A204.1 (cell line): ENCODE results near the gene GLTP.

Experiments used
- FAIRE-seq: peaks from 2 replicates; lab custom pipeline; 2012; peaks lifted over from hg19 to GRCh38; lab: Jason Lieb, UNC

The GLTP gene

DNA sequence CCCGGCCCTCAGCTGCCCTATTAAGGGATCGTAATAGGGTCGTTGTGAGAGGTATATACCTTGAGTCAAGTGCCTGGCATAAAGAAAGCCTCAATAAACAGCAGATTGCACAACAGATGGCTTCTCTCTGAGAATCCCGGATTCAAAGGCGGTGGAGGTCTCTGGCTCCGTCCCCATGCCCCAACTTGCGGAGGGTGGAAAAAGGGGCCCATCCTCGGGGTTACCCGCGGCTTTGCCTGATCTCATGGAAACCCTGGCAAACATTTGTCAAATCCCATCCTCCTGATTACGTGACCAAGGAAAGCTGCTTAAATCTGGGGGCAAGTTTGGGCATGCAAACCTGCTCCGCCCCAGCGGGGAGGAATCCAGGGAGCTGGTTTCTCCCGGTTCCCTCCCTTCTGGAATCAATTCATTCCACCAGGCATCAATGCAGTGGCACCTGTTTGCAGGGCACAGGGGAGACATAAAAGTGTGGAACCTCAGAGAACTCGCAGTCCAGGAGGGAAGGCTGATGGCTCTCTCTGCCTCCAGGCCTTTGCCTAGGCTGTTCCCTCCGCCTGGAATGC, 59.4 kb downstream of the GLTP start:
- FAIRE-seq, result no peak

DNA sequence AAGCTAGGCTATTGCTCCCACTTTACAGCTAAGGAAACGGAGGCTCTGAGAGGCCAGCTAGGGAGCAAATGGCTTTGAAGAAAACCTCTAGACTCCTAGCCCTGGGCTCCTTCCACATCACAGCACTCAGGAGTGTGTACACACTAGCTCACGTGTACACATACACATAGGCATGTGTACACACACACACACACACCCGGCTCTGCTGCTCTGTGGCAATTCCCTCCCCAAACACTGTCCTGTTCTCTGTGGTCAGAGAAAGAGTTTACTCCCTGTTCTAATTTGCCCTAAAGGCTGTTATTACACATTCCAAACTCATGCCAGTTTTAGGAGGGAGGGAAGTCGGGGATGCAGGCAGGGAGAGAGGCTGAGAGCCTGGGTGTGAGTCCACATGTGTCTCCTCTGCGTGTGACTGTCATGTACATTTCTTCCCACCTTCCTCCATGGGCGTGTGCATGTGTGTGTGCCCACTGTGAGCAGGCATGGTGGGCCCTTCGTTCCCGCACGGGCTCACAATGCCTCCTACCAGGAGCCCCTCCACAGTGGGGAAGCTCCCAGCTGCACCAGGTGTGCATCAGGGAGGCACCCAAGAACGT, 61.3 kb downstream of the GLTP start:
- no peak for FAIRE-seq

DNA sequence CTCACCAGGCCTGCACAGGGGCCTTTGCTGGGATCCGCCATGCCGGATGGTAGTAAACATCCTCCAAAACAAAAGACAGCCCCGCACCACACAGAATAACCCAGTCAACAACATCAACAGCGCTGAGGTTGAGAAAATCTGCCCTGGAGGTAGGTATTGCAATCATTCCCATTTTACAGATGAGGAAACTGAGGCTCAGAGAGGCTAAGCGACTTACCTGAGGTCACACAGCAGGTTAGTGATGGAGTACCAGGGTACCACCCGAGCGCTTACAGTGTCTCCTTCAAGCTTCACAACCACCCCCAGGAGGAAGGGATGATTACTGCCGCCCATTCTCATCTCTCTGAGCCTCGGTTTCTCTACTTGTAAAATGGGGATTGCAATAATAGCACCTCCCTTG, 62.1 kb downstream of the GLTP start:
- no peak for FAIRE-seq

DNA sequence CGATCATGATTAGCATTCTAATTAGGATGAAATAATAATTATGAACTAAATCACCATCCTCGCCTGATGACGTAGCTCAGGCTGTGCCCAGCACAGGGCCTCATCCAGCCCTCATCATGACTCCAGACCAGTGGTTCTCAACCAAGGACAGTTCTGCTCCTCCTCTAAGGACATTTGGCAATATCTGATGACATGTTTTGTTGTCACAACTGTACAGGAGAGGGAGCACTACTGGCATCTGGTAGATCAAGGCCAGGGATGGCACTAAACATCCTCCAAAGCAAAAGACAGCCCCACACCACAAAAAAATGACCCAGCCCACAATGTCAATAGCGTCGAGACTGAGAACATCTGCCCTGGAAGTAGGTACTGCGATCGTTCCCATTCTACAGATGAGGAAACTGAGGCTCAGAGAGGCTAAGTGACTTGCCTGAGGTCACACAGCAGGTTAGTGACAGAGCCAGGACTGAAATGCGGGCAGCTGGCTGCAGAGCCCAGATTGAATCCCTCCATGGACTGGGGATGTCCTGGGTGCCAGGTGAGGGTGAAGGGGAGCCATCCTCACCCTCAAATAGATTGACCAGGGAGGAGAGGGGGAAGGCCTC, 62.6 kb downstream of the GLTP start:
- no peak for FAIRE-seq

DNA sequence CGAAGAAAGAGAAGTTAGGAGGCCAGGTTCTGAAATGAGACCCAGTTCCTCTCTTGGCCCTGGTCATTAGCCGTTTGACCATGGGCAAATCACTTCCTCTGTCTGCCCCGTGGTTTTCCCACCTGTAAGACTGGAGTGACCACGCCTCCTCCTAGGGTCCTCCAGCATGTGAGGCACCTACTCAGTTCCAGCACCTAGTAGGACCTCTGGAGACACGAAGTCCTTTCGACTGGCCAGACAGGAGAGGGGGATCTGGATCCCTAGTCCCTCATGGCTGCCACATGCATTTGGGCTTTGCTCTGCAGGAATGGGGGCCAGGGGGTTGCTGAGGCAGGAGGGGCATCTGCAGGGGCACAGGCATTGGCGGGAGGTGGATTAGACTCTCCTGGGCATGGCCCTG, 63.5 kb downstream of the GLTP start:
- FAIRE-seq, result no peak

DNA sequence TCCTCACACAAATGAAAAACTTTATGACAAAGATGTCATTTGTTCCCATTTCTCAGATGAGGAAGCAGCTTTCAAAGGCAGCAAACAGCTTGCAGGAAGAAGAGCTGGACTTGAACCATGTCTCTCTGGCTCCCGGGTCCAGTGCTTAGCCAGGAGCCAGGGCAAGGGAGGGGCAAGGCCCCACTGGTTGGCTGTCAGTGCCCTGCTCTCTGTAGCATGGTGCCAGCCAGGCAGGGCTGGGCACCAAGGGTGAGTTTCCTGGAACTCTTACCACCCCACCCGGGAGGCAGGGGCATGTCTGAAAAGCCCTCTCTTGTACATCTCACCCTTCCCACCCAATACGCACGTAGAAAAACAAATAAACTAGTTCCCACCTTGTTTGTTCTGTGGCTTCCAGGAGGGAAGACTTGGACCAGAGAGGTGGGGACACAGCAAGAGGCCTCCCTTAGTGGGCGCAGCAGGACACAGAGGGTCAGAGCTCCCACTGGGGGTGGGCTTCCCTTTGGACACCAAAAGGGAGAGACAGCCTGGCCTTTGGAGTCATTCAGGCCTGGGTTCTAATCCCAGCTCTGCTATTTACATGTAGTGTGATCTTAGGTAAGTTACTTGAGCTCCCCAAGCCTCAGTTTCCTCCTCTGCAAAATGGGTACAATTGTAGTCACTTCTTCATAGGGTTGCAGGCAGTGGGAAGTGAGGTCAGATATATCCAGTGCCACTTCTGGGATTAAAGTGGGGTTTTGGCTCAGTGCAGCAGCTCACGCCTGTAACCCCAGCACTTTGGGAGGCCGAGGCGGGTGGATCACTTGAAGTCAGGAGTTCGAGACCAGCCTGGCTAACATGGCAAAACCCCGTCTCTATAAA, 64.4 kb downstream of the GLTP start:
- FAIRE-seq, result no peak

DNA sequence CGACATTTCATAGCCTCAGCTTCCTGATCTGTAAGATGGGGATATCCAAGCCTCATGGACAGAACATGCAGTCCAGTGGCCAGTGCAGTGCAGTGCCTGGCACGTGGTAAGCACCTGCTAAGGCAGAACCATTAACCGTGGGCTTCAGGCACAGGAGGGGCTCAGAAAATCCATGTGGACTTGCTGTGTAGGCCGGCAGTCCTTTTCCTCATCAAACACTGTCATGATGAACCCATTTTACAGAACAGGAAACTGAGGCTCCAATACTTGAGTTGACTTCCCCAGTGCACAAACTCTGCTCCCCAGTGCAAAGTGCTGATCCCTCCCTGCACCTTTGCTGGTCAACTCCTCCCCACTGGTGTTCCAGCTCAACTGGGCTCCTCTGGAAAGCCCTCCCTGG, 65.1 kb downstream of the GLTP start:
- no peak for FAIRE-seq

DNA sequence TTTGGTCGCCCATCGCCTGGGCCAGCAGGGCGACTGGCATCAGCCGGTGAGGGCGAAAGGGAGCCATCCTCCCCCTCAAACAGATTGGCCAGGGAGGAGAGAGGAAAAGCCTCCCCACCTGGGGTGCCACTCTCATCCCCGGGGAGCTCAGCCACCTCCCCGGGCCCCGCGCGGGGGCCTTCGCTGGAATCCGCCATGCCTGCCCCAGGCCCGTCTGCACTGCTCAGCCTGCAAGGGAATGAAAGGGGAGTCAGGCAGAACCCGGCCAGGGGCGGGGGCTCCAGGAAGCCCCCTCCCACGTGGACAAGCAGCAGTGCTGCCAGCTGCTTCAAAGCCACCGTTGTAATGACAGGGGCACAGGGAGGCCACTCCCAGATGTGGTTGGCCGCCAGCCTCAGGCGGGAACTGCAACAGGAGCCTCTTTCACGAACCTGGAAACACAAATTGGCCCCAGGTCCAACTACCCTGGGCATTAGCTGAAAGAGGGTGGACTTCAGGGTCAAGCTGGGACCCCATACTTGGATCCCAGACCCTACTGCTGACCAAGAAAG, 65.7 kb downstream of the GLTP start:
- no peak for FAIRE-seq

DNA sequence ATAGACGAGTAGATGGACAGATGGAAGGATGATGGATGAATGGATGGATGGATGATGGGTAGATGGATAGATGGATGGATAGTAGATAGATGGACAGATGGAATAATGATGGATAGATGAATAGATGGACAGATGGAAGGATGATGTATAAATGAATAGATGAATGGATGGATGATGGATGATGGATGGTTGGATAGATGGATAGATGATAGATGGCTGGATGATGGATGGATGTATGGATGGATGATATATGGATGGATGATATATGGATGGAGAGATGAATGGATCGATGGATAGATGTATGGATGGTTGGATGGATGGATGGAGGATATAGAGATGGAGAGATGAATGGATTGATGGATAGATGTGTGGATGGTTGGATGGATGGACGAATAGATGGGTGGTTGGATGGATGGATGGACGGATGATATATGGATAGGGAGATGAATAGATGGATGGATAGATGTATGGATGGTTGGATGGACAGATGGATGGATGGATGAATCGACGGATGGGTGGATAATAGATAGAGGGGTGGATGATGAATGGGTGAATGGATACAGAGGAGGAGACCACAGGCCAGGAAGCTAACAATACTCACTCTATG, 66.4 kb downstream of the GLTP start:
- FAIRE-seq, result no peak

DNA sequence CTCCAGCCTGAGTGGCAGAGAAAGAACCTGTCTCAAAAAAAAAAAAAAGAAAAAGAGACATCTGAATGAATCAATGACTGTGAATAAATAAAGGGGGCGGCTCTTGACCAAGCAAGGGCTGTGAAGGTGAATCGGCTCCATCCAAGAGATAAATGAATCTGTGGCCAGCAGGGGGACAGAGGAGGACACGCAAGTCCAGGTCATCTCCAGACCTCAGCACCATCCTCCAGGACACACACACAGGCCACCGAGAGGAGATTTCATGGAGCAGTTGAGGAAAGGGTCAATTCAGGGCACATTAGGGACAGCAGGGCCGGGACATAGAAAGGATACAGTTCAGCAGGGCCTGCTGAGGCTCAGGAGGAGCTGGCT, 68.7 kb downstream of the GLTP start:
- FAIRE-seq, result no peak

DNA sequence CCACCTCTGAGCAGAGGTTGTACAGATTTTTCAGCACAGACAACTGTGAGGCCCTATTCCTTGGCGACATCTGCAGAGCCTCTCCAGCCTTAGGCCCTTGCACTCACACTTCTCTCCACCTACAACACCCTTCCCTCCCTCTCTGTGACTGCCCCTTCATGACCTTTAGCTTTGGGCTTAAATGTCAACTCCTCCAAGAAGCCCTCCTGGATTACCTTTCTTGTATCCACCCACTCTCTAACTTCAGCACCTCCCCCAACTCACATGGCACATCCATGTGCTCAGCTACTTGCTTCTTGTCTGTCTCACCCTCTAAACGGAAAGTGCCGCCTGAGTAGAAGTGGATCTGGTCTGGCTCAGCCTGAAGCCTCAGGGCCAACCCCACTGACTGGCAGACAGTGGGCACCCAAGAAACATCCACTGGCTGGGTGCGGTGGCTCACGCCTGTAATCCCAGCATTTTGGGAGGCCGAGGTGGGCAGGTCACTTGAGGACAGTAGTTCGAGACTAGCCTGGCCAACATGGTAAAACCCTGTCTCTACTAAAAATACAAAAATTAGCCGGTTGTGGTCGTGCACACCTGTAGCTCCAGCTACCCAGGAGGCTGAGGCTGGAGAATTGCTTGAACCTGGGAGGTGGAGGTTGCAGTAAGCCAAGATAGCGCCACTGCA, 69.3 kb downstream of the GLTP start:
- no peak for FAIRE-seq

DNA sequence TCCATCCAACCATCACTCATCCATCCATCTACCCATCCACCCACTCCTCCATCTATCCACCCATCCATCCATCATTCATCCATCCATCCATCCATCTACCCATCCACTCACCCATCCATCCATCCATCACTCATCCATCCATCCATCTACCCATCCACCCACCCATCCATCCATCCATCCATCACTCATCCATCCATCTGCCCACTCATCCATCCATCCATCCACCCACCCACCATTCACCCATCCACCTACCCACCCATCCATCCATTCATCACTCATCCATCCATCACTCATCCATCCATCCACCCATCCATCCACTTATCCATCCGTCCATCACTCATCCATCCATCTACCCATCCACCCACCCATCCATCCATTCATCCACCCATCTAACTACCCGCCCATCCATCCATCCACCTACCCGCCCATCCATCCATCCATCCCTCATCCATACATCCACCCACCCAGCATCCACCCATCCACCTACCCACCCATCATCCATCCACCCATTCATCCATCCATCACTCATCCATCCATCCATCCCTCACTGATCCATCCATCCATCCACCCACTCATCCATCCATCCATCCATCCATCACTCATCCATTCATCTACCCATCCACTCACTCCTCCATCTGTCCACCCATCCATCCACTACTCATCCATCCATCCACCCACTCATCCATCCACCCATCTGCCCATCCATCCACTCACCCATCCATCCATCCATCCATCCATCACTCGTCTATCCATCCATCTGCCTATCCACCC, 71.3 kb downstream of the GLTP start:
- no peak for FAIRE-seq

DNA sequence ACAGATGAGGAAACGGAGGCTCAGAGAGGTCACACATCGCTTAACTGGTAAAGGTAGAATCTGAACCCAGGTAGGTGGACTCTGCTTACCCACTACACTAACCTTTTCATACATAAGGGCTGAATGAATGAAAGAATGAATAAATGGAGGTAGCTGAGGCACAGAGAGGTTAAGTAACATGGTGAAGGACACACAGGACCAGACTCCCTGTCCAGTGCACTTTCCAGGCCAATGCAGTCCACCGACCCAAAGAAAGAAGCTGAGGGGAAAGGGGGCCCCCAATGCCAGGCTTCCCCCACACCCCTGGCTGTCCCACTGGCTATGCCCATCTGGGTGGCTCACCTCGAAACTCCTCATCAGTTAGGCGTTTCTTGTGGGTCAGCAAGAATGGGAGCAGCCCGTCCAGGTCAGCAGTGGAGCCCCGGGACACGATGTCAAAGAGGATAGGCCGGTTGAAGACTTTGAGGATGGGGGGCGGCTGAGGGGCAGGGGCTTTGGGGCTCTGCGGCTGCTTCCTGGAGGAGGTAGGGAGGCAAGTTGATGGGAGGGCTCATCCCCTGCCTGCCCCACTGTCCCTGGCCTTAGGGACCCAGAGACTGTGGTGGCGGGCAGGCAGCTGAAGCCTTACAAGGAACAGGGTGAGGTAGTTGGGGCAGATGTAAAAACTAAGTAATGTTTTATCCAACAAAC, 72.2 kb downstream of the GLTP start:
- no peak for FAIRE-seq

DNA sequence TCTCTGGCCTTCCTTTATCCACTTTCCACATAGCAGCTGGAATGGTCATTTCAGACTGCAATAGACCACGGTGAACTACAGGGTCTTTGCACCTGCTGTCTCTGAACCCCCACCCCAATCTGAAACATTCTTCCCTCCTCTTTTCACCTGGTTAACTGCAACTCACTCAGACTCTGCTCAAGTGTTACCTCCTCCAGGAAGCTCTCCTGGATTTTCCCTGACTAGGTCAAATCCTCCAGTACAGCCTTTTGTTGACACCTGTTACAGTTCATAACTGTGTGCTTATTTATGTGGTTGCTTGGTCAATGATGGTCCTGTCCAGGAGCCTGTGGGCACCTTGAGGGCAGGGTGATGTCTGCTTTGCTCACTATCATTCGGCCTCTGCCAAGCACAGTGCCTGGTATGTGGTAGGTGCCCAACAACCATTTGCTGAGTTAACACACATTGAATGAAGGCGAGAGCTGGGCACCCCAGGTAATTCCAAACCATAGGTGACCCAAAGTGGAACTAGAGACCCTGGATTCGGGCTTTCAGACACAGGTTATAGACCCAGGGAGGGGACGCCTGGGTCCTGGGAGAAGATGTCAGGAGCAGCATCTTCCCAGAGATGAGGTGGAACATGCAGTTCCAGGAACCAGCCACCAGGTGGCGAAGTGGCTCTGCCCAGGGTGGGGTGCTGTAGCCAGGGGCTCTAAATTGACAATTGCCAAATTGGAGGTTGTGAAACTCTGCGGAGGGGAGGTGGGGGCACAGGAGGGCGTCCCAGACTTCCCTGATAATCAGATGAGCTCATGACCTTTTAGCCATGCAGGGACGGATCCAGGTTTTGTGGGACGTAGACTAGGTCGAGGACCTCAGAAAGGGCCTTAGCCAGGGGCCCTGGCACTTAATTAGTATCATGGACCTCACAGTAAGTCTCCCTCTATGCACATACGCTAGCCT, 75.2 kb downstream of the GLTP start:
- FAIRE-seq, result no peak

DNA sequence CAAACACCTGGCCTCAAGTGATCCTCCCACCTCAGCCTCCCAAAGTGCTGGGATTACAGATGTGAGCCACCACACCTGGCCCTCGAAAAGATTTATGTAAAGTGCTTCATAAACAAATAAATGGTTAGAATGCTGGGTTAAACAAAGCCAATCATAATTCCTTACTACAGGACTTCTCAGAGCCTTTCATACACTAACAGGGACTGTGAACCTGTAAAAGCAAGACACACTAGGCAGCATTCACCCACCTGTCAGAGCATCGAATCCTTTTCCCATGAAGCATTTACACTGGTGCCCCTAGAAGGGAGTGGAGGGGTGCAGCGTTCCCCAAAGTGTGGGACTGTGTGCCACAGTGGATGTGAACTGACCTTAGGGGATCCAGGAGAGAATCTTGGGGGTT, 76.7 kb downstream of the GLTP start:
- FAIRE-seq, result no peak

DNA sequence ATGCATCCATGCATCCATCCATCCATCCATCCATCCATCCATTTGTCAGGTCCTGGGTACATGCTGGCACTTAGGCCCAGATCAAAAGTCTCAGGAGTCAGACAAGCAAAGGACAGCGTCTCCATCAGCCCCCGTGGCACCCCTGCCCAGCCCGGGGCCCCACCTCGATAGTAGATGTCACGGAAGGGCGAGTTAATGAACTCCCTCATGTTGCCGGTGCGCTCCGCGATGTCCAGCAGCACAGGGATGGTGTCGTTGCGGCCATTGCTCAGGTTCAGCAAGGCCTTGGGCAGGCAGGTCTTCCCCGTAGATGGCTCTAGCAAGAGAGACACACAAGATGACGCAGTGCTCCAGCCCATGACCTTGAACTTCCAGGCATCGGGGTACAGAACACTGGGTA, 77.5 kb downstream of the GLTP start:
- no peak for FAIRE-seq
